ENCODE measurements around the gene SCAPER. TPM values are rescaled to one million over a fixed set of nuclear protein-coding genes. Genes with fewer than 3 reads are reported as not detected.

The SCAPER gene
- total RNA-seq, 1 experiment from 2014 or later, result 10.3 TPM

- Mint-ChIP-seq H3K27me3 (ENCODE audit: low read depth) (no peaks in the 10 kb centered on the region), H3K4me1 (no peaks in the 10 kb centered on the region), H3K27ac (no peak overlapping the region), H3K9me3 (no peaks in the 10 kb centered on the region), H3K36me3 (no peaks in the 10 kb centered on the region), H3K4me3 (no peak overlapping the region)
- POLR2A ChIA-PET, result no interaction called here
- CTCF ChIA-PET, result no interaction called here
- TF ChIP-seq FOXP4 (CRISPR knock-in tag; IDR thresholded peaks at IDR 0.05) (no peak), JUN (CRISPR knock-in tag; IDR thresholded peaks at IDR 0.05) (no peak), NR3C1 (CRISPR knock-in tag; conservative IDR thresholded peaks at IDR 0.05; ENCODE audit: low read depth) (no peak), CREB1 (CRISPR knock-in tag; IDR thresholded peaks at IDR 0.05) (no peak), TP53 (CRISPR knock-in tag; IDR thresholded peaks at IDR 0.05) (no peak), NFE2L1 (CRISPR knock-in tag; IDR thresholded peaks at IDR 0.05) (no peak), NR1H2 (CRISPR knock-in tag; IDR thresholded peaks at IDR 0.05) (no peak)
- DNase-seq (ENCODE audit: low spot score) (no peak), ATAC-seq (no peak)
Measured at GRCh38 chr15:76839173-76839572, 66.0 kb downstream of the SCAPER start.

GRCh38 chr15:76837474-76837873, 67.7 kb downstream of the SCAPER start:
- Mint-ChIP-seq H3K36me3 (no peaks in the 10 kb centered on the region), H3K27me3 (ENCODE audit: low read depth) (no peaks in the 10 kb centered on the region), H3K9me3 (peaks cover 8% of the 10 kb centered on the region; the same call in 1 of the 2 replicates), H3K4me3 (no peak overlapping the region), H3K27ac (no peak overlapping the region), H3K4me1 (peaks cover 3% of the 10 kb centered on the region; the same call in 1 of the 2 replicates)
- ATAC-seq (no peak), DNase-seq (ENCODE audit: low spot score) (no peak)
- CTCF ChIA-PET, result no interaction called here
- POLR2A ChIA-PET, result no interaction called here
- TF ChIP-seq ATF1 (CRISPR knock-in tag; IDR thresholded peaks at IDR 0.05) (no peak), SOX15 (CRISPR knock-in tag; IDR thresholded peaks at IDR 0.05) (no peak), NFYB (CRISPR knock-in tag; conservative IDR thresholded peaks at IDR 0.05; ENCODE audit: low read depth) (no peak), CREB1 (CRISPR knock-in tag; IDR thresholded peaks at IDR 0.05) (no peak), SMAD4 (CRISPR knock-in tag; IDR thresholded peaks at IDR 0.05) (no peak), ERG (CRISPR knock-in tag; IDR thresholded peaks at IDR 0.05) (no peak), HMGA2 (CRISPR knock-in tag; IDR thresholded peaks at IDR 0.05) (no peak), ZNF317 (CRISPR knock-in tag; IDR thresholded peaks at IDR 0.05; ENCODE audit: borderline replicate concordance, low read depth) (no peak), ZNF232 (CRISPR knock-in tag; IDR thresholded peaks at IDR 0.05) (no peak), GTF2I (CRISPR knock-in tag; conservative IDR thresholded peaks at IDR 0.05) (no peak)

- H3K9me3 Mint-ChIP-seq, result peaks cover 8% of the 10 kb centered on the region; the same call in 1 of the 2 replicates
- H3K4me3 Mint-ChIP-seq, result no peak overlapping the region
- TF ChIP-seq ETV6 (CRISPR knock-in tag; IDR thresholded peaks at IDR 0.05), result no peak
- no peak for TF ChIP-seq ZNF532 (CRISPR knock-in tag; IDR thresholded peaks at IDR 0.05; ENCODE audit: borderline replicate concordance)
- TF ChIP-seq ZNF219 (CRISPR knock-in tag; IDR thresholded peaks at IDR 0.05; ENCODE audit: borderline replicate concordance), result no peak
- TF ChIP-seq NR2C2 (CRISPR knock-in tag; IDR thresholded peaks at IDR 0.05), result no peak
- TF ChIP-seq TEAD1 (CRISPR knock-in tag; IDR thresholded peaks at IDR 0.05), result no peak
- no peak for TF ChIP-seq IRF2 (CRISPR knock-in tag; IDR thresholded peaks at IDR 0.05; ENCODE audit: borderline replicate concordance, low read depth)
- no peak for TF ChIP-seq MXD4 (CRISPR knock-in tag; IDR thresholded peaks at IDR 0.05; ENCODE audit: borderline replicate concordance)
- TF ChIP-seq NFE2L1 (CRISPR knock-in tag; IDR thresholded peaks at IDR 0.05), result no peak
- no peak for TF ChIP-seq ZNF281 (CRISPR knock-in tag; IDR thresholded peaks at IDR 0.05)
Measured at GRCh38 chr15:76829939-76830338, 75.2 kb downstream of the SCAPER start.

More at GRCh38 chr15:76829939-76830338, 75.2 kb downstream of the SCAPER start:
- CTCF ChIA-PET, result no interaction called here
- DNase-seq (ENCODE audit: low spot score) (no peak), ATAC-seq (no peak)
- Mint-ChIP-seq H3K4me1 (peaks cover 3% of the 10 kb centered on the region), H3K27ac (no peak overlapping the region), H3K36me3 (no peaks in the 10 kb centered on the region), H3K27me3 (ENCODE audit: low read depth) (no peaks in the 10 kb centered on the region)
- POLR2A ChIA-PET, result no interaction called here

All from WTC11 (cell line).